SK-N-SH treated with all-trans-retinoic acid at 6 μM for 48 hours (cell line): ENCODE measurements around the gene CENPH.

Experiments used
- ARNTL ChIP-seq: fragments of 450-650 bp; formaldehyde crosslinking; IDR thresholded peaks from 2 replicates; pipeline ENCODE4 v1.5.0; 2020; ENCODE audit warnings: low read depth, mild to moderate bottlenecking, moderate library complexity, borderline replicate concordance
- ESRRG ChIP-seq: fragments of 250-450 bp; sonication (Bioruptor Pico); IDR thresholded peaks from 2 replicates; pipeline ENCODE4 v1.6.1; 2021; ENCODE audit warnings: mild to moderate bottlenecking
- TCF4 ChIP-seq: fragments of 250-450 bp; sonication (Bioruptor Pico); IDR thresholded peaks from 2 replicates; pipeline ENCODE4 v1.8.0; 2021; ENCODE audit warnings: mild to moderate bottlenecking, moderate library complexity, borderline replicate concordance
- TOX ChIP-seq: fragments of 250-450 bp; sonication (Bioruptor Pico); IDR thresholded peaks from 2 replicates; pipeline ENCODE4 v1.8.0; 2021; ENCODE audit warnings: mild to moderate bottlenecking, moderate library complexity, borderline replicate concordance
- ZNF8 ChIP-seq: fragments of 450-650 bp; formaldehyde crosslinking; IDR thresholded peaks from 2 replicates; pipeline ENCODE4 v1.5.0; 2020; ENCODE audit warnings: mild to moderate bottlenecking, moderate library complexity
- TF ChIP-seq, protein P1 (sequence below): fragments of 250-450 bp; sonication (Bioruptor Pico); IDR thresholded peaks from 2 replicates; pipeline ENCODE4 v1.5.1; 2021; ENCODE audit warnings: mild to moderate bottlenecking, moderate library complexity
- TF ChIP-seq, protein P2 (sequence below): fragments of 250-450 bp; sonication (Bioruptor Pico); IDR thresholded peaks from 2 replicates; pipeline ENCODE4 v1.8.0; 2020; ENCODE audit warnings: mild to moderate bottlenecking, moderate library complexity, borderline replicate concordance
- TF ChIP-seq, protein P3 (sequence below): fragments of 250-450 bp; sonication (Bioruptor Pico); IDR thresholded peaks from 2 replicates; pipeline ENCODE4 v1.5.0; 2020; ENCODE audit warnings: mild to moderate bottlenecking, moderate library complexity

DNA sequence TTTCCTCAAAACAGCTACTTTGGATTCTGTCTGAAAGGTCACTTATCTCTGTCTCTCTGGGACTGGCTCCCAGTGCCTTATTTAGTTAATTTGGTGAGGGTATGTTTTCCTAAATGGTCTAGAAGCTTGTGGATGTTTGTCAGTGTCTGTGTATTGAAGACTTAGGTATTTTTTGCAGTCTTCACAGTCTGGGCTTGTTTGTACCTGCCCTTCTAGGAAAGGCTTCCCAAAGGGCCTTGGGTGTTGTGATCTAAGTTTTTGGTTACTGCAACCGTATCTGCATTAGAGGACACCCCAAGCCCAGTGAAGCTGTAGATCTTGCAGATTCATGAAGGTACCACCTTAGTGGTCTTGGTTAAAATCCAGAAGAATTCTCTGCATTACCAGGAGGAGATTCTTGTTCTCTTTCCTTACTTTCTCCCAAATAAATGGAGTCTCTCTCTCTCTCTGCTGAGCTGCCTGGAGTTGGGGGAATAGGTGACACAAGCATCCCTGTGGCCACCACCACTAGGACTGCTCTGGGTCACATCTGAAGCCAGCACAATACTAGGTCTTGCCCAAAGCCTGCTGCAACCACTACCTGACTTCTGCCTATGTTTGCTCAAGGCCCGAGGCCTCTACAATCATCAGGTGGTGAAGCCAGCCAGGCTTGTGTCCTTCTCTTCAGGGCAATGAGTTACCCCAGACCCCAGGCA is 40.3 kb upstream of the CENPH start:
- TF ChIP-seq ESRRG, result no peak
- no peak for TF ChIP-seq TCF4 (CRISPR knock-in tag)
- TF ChIP-seq, protein P1, sequence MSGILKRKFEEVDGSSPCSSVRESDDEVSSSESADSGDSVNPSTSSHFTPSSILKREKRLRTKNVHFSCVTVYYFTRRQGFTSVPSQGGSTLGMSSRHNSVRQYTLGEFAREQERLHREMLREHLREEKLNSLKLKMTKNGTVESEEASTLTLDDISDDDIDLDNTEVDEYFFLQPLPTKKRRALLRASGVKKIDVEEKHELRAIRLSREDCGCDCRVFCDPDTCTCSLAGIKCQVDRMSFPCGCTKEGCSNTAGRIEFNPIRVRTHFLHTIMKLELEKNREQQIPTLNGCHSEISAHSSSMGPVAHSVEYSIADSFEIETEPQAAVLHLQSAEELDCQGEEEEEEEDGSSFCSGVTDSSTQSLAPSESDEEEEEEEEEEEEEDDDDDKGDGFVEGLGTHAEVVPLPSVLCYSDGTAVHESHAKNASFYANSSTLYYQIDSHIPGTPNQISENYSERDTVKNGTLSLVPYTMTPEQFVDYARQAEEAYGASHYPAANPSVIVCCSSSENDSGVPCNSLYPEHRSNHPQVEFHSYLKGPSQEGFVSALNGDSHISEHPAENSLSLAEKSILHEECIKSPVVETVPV (CRISPR knock-in tag), result no peak
- no peak for TF ChIP-seq TOX (CRISPR knock-in tag)
- TF ChIP-seq, protein P2, sequence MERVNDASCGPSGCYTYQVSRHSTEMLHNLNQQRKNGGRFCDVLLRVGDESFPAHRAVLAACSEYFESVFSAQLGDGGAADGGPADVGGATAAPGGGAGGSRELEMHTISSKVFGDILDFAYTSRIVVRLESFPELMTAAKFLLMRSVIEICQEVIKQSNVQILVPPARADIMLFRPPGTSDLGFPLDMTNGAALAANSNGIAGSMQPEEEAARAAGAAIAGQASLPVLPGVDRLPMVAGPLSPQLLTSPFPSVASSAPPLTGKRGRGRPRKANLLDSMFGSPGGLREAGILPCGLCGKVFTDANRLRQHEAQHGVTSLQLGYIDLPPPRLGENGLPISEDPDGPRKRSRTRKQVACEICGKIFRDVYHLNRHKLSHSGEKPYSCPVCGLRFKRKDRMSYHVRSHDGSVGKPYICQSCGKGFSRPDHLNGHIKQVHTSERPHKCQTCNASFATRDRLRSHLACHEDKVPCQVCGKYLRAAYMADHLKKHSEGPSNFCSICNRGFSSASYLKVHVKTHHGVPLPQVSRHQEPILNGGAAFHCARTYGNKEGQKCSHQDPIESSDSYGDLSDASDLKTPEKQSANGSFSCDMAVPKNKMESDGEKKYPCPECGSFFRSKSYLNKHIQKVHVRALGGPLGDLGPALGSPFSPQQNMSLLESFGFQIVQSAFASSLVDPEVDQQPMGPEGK (CRISPR knock-in tag), result no peak
- no peak for TF ChIP-seq ARNTL (CRISPR knock-in tag)
- TF ChIP-seq ZNF8 (CRISPR knock-in tag), result no peak
- TF ChIP-seq, protein P3, sequence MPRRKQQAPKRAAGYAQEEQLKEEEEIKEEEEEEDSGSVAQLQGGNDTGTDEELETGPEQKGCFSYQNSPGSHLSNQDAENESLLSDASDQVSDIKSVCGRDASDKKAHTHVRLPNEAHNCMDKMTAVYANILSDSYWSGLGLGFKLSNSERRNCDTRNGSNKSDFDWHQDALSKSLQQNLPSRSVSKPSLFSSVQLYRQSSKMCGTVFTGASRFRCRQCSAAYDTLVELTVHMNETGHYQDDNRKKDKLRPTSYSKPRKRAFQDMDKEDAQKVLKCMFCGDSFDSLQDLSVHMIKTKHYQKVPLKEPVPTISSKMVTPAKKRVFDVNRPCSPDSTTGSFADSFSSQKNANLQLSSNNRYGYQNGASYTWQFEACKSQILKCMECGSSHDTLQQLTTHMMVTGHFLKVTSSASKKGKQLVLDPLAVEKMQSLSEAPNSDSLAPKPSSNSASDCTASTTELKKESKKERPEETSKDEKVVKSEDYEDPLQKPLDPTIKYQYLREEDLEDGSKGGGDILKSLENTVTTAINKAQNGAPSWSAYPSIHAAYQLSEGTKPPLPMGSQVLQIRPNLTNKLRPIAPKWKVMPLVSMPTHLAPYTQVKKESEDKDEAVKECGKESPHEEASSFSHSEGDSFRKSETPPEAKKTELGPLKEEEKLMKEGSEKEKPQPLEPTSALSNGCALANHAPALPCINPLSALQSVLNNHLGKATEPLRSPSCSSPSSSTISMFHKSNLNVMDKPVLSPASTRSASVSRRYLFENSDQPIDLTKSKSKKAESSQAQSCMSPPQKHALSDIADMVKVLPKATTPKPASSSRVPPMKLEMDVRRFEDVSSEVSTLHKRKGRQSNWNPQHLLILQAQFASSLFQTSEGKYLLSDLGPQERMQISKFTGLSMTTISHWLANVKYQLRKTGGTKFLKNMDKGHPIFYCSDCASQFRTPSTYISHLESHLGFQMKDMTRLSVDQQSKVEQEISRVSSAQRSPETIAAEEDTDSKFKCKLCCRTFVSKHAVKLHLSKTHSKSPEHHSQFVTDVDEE, result no peak
